ENCODE measurements around the gene ADGRV1.
"Not testable (repeated sequence)": the region's sequence is repeated elsewhere in the genome, so short reads cannot be mapped to it uniquely, and the experiment has no call there.

The ADGRV1 gene

GRCh38 chr5:90553711-90554110 lies 4.9 kb upstream of the ADGRV1 start:
- DNase-seq, result no peak

DNA sequence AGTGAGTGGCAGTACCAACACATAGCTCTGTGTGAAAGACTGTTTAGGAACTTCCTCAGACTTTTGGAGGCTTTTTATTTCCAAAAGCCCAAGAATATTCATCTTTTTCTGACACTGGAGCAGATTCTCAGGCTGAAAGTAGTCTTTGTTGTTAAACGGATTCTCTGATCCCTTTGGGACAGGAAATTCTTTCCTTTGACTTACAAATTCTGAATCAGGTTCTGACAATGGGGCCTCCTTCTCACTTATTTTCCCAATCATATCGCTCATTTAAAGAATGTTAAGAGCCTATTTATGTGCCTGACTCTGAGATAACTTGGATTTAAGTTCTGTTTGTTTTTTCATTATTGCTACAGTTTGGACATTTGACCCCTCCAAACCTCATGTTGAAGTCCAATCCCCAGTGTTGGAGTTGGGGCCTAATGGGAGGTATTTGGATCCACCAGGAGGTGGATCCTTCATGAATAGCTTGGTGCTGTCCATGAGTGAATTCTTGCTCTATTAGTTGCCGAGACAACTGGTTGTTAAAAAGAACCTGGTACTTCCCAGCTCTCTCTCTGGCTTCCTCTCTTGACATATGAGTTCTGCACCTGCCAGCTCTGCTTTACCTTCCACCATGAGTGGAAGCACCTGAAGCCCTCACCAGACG lies 4.1 kb upstream of the ADGRV1 start:
- no peak for DNase-seq

GRCh38 chr5:90555666-90556065 lies 2.9 kb upstream of the ADGRV1 start:
- DNase-seq, result no peak

GRCh38 chr5:90557391-90557790 lies 1.2 kb upstream of the ADGRV1 start:
- DNase-seq, result no peak

DNA sequence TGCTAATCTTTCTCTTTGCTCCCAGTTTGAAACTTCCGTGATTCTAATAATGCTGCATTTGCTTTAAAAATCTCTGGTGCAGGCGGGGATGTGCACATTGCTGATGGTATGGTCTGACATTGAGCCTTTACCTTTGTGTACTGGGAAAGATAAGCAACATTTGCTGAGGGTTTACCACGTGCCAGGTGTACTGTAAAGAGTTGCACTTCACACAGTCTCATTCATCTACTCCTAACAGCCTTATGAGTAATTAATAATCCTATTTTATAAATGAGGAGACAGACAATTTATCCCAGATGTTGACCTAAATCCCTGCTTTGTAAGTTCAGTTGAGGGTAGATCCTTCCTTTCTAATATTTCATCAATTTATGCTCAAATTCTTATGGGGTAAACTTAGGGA lies 726 bp upstream of the ADGRV1 start:
- no peak for DNase-seq

DNA sequence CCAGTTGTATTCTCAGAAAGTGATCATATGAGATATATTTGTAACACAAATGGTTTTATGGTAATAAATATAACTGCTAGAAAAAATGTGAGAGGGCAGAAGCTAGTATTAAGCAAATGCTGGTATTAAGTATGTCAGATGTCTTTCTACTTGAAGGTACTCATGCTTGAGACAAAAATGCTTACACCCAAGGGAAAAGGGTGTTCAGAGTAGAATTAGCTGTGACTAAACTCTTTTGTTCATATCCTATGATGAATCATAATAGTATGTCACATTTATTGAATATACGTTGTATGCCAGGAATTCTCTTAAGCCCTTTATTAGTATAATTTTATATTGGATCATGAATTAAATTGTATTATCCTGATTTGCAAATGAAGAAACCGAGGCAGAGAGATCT lies 2.2 kb downstream of the ADGRV1 start:
- DNase-seq, result no peak

- DNase-seq, result no peak
Observed at GRCh38 chr5:90561766-90562165, 3.2 kb downstream of the ADGRV1 start.

DNA sequence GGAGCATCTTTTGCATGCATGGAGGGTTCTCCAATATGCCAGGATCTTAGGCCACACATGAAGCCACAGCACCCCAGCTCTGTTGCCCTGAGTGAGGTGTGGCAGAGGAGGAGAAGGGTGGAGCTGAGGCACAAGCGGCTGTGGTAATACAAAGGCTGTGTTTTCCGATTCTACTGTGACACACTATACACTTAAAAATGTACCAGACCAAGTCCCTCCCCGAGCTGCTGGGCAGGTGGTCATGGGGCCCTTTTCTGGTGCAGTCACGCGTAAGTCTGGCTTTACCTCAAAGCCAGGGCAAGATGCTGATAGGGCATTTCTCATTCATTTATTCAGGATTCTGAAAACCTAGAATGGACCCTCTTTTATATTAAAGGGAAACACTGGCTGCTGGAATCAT lies 3.7 kb downstream of the ADGRV1 start:
- no peak for DNase-seq

DNA sequence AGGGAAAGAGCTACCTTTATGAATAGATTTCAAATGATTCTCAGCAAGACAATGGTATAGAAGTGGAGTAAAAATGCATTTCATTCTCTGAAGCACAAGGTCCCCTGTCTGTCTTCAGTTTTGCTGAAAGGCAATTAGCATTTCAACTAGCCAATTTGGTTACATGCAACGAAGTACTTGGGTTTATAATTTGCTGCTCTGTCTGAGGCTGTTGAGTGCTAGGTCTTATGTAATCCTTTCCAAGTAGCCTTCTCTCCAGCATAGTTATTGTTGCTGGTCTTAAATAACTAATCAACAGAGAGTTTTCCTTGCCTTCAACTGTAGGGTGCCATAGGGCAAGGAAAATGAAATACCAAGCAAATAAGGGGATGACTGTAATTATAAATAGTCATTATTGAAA lies 4.5 kb downstream of the ADGRV1 start:
- DNase-seq, result no peak

DNA sequence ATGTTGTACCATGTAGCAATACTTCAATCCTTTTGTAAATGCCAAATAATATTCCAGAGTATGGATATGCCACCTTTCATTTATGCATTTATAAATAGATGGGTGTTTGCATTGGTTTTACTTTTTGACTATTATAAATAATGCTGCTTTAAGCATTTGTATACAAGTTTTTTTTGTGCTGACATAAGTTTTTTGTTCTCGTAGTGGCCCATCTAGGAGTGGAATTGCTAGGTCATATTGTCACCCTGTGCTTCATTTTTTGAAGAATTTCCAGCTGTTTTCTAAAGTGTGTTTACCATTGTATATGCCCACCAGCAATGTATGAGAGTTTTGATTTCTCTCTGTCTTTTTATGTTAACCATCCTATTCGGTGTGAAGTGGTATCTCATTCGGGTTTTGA lies 6.9 kb downstream of the ADGRV1 start:
- no peak for DNase-seq

- no peak for DNase-seq
Observed at GRCh38 chr5:90569084-90569483, 10.5 kb downstream of the ADGRV1 start.

GRCh38 chr5:90570034-90570433 lies 11.4 kb downstream of the ADGRV1 start:
- DNase-seq, result no peak

- no peak for DNase-seq
Observed at GRCh38 chr5:90571147-90571773, 12.7 kb downstream of the ADGRV1 start.

GRCh38 chr5:90575712-90576111 lies 17.1 kb downstream of the ADGRV1 start:
- DNase-seq, result no peak

- DNase-seq, result not testable (repeated sequence)
Observed at GRCh38 chr5:90576566-90576965, 18.0 kb downstream of the ADGRV1 start.

DNA sequence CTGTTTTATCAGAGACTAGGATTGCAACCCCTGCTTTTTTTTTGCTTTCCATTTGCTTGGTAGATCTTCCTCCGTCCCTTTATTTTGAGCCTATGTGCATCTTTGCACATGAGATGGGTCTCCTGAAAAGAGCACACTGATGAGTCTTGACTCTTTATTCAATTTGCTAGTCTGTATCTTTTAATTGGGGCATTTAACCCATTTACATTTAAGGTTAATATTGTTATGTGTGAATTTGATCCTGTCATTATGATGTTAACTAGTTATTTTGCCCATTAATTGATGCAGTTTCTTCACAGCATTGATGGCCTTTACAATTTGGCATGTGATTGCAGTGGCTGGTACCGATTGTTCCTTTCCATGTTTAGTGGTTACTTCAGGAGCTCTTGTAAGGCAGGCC lies 21.3 kb downstream of the ADGRV1 start:
- not testable (repeated sequence) for DNase-seq

GRCh38 chr5:90581956-90582355 lies 23.4 kb downstream of the ADGRV1 start:
- no peak for DNase-seq

GRCh38 chr5:90585337-90585986 lies 26.9 kb downstream of the ADGRV1 start:
- no peak for DNase-seq

DNA sequence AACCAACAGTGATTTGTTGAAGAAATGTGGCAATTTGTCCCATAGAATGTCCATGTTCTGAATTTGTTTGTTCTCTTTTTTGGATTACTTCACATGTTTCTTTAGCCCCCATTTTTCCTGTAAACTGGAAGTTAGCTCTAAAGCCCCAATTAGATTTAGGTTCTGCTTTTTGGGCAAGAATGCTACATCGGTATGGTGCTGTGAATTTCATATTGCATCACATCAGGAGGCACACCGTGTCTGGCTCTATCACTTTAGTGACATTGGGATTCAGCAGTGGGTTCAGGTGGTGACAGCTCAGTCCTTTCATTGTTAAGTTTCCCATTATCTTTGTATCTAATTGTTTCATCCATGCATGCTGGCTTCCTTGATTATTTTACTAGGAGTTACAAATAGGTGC lies 27.9 kb downstream of the ADGRV1 start:
- no peak for DNase-seq

DNA sequence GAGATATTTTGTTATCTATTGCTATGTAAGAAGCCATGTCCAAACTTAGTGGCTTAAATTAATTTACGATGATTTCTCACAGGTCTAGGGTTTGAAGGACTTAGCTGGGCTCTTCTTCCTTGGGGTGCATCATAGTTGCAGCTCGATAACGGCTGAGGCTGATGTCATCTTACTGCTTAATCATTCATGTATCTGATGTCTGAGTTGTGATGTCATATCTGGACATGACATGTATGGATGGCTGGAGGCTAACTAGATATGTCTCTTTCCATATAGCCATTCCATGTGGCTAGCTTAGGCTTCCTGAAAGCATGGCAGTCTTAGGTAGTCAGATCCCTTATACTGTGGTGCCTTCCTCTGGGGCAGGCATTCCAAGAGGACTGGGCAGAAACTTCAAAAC lies 31.6 kb downstream of the ADGRV1 start:
- no peak for DNase-seq

DNA sequence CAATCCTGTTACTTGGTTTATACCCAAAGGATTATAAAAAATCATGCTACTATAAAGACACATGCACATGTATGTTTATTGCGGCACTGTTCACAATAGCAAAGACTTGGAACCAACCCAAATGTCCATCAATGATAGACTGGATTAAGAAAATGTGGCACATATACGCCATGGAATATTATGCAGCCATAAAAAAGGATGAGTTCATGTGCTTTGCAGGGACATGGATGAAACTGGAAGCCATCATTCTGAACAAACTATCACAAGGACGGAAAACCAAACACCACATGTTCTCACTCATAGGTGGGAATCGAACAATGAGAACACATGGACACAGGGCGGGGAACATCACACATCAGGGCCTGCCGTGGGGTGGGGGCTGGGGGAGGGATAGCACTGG lies 34.5 kb downstream of the ADGRV1 start:
- not testable (repeated sequence) for DNase-seq

DNA sequence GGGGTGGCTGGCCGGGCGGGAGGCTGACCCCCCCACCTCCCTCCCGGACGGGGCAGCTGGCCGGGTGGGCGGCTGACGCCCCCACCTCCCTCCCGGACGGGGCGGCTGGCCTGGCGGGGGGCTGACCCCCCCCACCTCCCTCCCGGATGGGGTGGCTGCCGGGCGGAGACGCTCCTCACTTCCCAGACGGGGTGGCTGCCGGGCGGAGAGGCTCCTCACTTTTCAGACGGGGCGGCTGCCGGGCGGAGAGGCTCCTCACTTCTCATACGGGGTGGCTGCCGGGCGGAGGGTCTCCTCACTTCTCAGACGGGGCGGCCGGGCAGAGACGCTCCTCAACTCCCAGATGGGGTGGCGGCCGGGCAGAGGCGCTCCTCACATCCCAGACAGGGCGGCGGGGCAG lies 37.2 kb downstream of the ADGRV1 start:
- not testable (repeated sequence) for DNase-seq

GRCh38 chr5:90598293-90598692 lies 39.7 kb downstream of the ADGRV1 start:
- no peak for DNase-seq

GRCh38 chr5:90600307-90600706 lies 41.7 kb downstream of the ADGRV1 start:
- not testable (repeated sequence) for DNase-seq

DNA sequence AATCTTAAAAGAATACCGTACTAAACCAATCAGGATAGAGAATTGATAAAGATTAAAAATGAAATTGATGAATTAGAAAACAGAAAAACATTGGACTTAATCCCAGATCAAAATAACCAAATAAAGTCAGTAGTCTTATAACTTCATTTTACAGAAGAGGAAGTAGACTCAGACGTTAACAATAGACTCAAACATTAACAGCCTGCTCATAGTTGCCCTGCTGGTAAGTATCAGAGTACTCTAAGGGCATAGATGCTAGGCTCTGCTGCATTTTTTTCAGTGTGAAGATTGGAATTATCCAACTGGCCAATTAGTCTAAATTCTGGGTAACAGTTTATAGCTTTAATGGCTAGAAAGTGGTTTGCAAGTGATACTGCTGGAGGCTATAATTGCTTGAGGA lies 42.9 kb downstream of the ADGRV1 start:
- DNase-seq, result no peak
